HepG2 (cell line): ENCODE data around the gene DDAH2. TPM values are rescaled to one million over a fixed set of nuclear protein-coding genes. Genes with fewer than 3 reads are reported as not detected.

Experiments used
- CHD4 ChIP-seq: fragments of 200-600 bp; sonication (generic); IDR thresholded peaks from 2 replicates; pipeline ENCODE4 v1.7.0; 2017; ENCODE audit warnings: mild to moderate bottlenecking, low read length, borderline replicate concordance
- FOXK1 ChIP-seq: sonication (generic); formaldehyde crosslinking; IDR thresholded peaks from 2 replicates; pipeline ENCODE4 v1.4.0; 2020; ENCODE audit warnings: low read depth, missing genetic modification reagents, borderline replicate concordance
- HDAC1 ChIP-seq: sonication (generic); formaldehyde crosslinking; IDR thresholded peaks from 2 replicates; pipeline ENCODE4 v1.5.1; 2020; ENCODE audit warnings: mild to moderate bottlenecking, missing genetic modification reagents
- IKZF1 ChIP-seq: fragments of 450-650 bp; IDR thresholded peaks from 2 replicates; pipeline ENCODE4 v1.7.1; 2016
- JUNB ChIP-seq: sonication (generic); formaldehyde crosslinking; IDR thresholded peaks from 2 replicates; pipeline ENCODE4 v1.8.0; 2022; ENCODE audit warnings: missing genetic modification reagents, mild to moderate bottlenecking, borderline replicate concordance
- KAT8 ChIP-seq: IDR thresholded peaks from 2 replicates; pipeline ENCODE4 v1.6.1; 2016; ENCODE audit warnings: missing genetic modification reagents, missing compliant biosample characterization
- LRRFIP1 ChIP-seq: sonication (generic); formaldehyde crosslinking; conservative IDR thresholded peaks from 2 replicates; pipeline ENCODE4 v1.4.0; 2020; ENCODE audit warnings: missing genetic modification reagents
- NBN ChIP-seq: fragments of 450-650 bp; conservative IDR thresholded peaks from 2 replicates; pipeline ENCODE4 v1.6.1; 2017
- PITX1 ChIP-seq: sonication (generic); formaldehyde crosslinking; IDR thresholded peaks from 2 replicates; pipeline ENCODE4 v1.5.1; 2020; ENCODE audit warnings: mild to moderate bottlenecking, missing genetic modification reagents
- RELA ChIP-seq: sonication (generic); formaldehyde crosslinking; IDR thresholded peaks from 2 replicates; pipeline ENCODE4 v1.4.0; 2020; ENCODE audit warnings: missing genetic modification reagents
- SETDB1 ChIP-seq: sonication (generic); formaldehyde crosslinking; IDR thresholded peaks from 2 replicates; pipeline ENCODE4 v1.5.1; 2020; ENCODE audit warnings: missing genetic modification reagents, mild to moderate bottlenecking, borderline replicate concordance
- SNAPC4 ChIP-seq: sonication (generic); formaldehyde crosslinking; IDR thresholded peaks from 2 replicates; pipeline ENCODE4 v1.4.0; 2020; ENCODE audit warnings: mild to moderate bottlenecking, missing genetic modification reagents
- SNRNP70 ChIP-seq: fragments of 200-400 bp; formaldehyde crosslinking; IDR thresholded peaks from 2 replicates; pipeline ENCODE4 v1.6.1; 2017; ENCODE audit warnings: mild to moderate bottlenecking, low read depth, low read length, moderate library complexity
- TP53 ChIP-seq: sonication (generic); formaldehyde crosslinking; conservative IDR thresholded peaks from 2 replicates; pipeline ENCODE4 v1.4.0; 2020; ENCODE audit warnings: missing genetic modification reagents
- USF2 ChIP-seq, 2 experiments: sonication (generic) in 1 of 2; formaldehyde crosslinking in 1 of 2; IDR thresholded peaks; 2 replicates each; pipeline versions ENCODE4 v1.5.1 to v1.6.1; 2011 to 2020; ENCODE audit warnings: borderline replicate concordance in 1 of 2, low read depth in 1 of 2, low read length in 1 of 2, mild to moderate bottlenecking in 1 of 2, missing genetic modification reagents in 1 of 2, moderate library complexity in 1 of 2
- ZNF275 ChIP-seq: sonication (generic); formaldehyde crosslinking; IDR thresholded peaks from 2 replicates; pipeline ENCODE4 v1.8.0; 2022; ENCODE audit warnings: missing genetic modification reagents, mild to moderate bottlenecking, inconsistent platforms, borderline replicate concordance
- polyA plus RNA-seq, 8 experiments: library from polyadenylated mRNA; depleted of rRNA in 3 of 8; stranded (reverse) in 7 of 8; unstranded in 1 of 8; fragments of >200 nt; fragmentation: Illumina TruSeq in 4 of 8; extraction: Trizol in 4 of 8; gene quantifications; 2 replicates each; pipeline versions ENCODE4 v1.2.1 to v1.2.3, GENCODE V29; 2011 to 2016; ENCODE audit warnings: low read depth in 4 of 8, missing spikeins in 1 of 8, mixed read lengths in 1 of 8; ENCODE audit not compliant: insufficient read depth in 1 of 8
- total RNA-seq, 5 experiments: library from RNA; depleted of rRNA; stranded (reverse); fragments of >200 nt; fragmentation: Illumina TruSeq; extraction: Trizol; gene quantifications; 2 replicates each; pipeline ENCODE4 v1.2.3, GENCODE V29; 2016; ENCODE audit warnings: low read depth in 1 of 5

Gene DDAH2
- total and polyA plus RNA-seq, 2 of the 13 experiments (the other 11 are each of a cell fraction or from before 2014, with no cell fraction given), result 16.4 to 21.1 TPM

GRCh38 chr6:31769684-31770371, 40.7 kb upstream of the DDAH2 start (continued):
- TF ChIP-seq SNRNP70, result no peak
- peak; percentile 64; the same call in 1 of the 2 replicates for TF ChIP-seq KAT8 (CRISPR knock-in tag)
- TF ChIP-seq SETDB1 (CRISPR knock-in tag), result no peak
- no peak for TF ChIP-seq USF2 (IDR thresholded peaks at IDR 0.05; ENCODE audit: low read depth, low read length)
- TF ChIP-seq USF2 (CRISPR knock-in tag; IDR thresholded peaks at IDR 0.05; ENCODE audit: borderline replicate concordance), result no peak; the same call in 1 of the 2 replicates
- no peak for TF ChIP-seq HDAC1 (CRISPR knock-in tag)
- no peak for TF ChIP-seq CHD4
- TF ChIP-seq RELA (CRISPR knock-in tag), result no peak
- TF ChIP-seq SNAPC4 (CRISPR knock-in tag), result no peak
- TF ChIP-seq TP53, result no peak
- TF ChIP-seq FOXK1 (CRISPR knock-in tag), result peak; percentile 76; the same call in 1 of the 2 replicates
- TF ChIP-seq PITX1, result 0 out of 2 replicates have a peak, but pooled peaks have one; percentile 29
- TF ChIP-seq NBN, result no peak
- no peak for TF ChIP-seq JUNB (CRISPR knock-in tag)
- TF ChIP-seq IKZF1, result no peak
- TF ChIP-seq ZNF275 (CRISPR knock-in tag), result no peak
- TF ChIP-seq LRRFIP1, result no peak
